Measurements from ENCODE around the gene TLCD3B. TPM values are rescaled to one million over a fixed set of nuclear protein-coding genes. Genes with fewer than 3 reads are reported as not detected.

Gene TLCD3B
- total RNA-seq, result 10 to 100 TPM in 1 of 2 donors, 1 to 10 TPM in 1; 3.4 to 14.1 TPM

GRCh38 chr16:30030841-30031413 is at the start of gene TLCD3B:
TLCD3B (minus strand) TSS chr16:30031271; CDS start chr16:30030527, 744 bp downstream.
- no peak within 1 kb of the TSS for H3K27ac Mint-ChIP-seq
- ATAC-seq, result no peak
- H3K36me3 Mint-ChIP-seq, result no peaks in the 10 kb centered on the region
- no peaks in the 10 kb centered on the region for H3K9me3 Mint-ChIP-seq
- DNase-seq (ENCODE audit: low spot score in 2 of 2), result no peak

- Mint-ChIP-seq H3K36me3 (peaks cover 27 to 33% of the 10 kb centered on the region in 2 donors), H3K27ac (no peak overlapping the region), H3K9me3 (no peaks in the 10 kb centered on the region)
- ATAC-seq (no peak), DNase-seq (ENCODE audit: low spot score in 2 of 2) (no peak)
Measured at GRCh38 chr16:30079480-30079879, 48.4 kb upstream of the TLCD3B start.

- H3K9me3 Mint-ChIP-seq, result no peaks in the 10 kb centered on the region
- no peak for DNase-seq (ENCODE audit: low spot score in 2 of 2)
- no peak for ATAC-seq
- no peak overlapping the region for H3K27ac Mint-ChIP-seq
- peaks cover 27 to 33% of the 10 kb centered on the region in 2 donors for H3K36me3 Mint-ChIP-seq
Measured at GRCh38 chr16:30078744-30079143, 47.7 kb upstream of the TLCD3B start.

- Mint-ChIP-seq H3K9me3 (no peaks in the 10 kb centered on the region), H3K36me3 (peaks cover 27 to 33% of the 10 kb centered on the region in 2 donors), H3K27ac (peak overlapping the region; percentile 23 to 91)
- no peak for DNase-seq (ENCODE audit: low spot score in 2 of 2)
- ATAC-seq, result peak in 1 of 2 donors; percentile 15
Measured at GRCh38 chr16:30077656-30078055, 46.6 kb upstream of the TLCD3B start.

- no peaks in the 10 kb centered on the region for H3K9me3 Mint-ChIP-seq
- ATAC-seq, result peak; percentile 9 to 10
- peaks cover 26 to 27% of the 10 kb centered on the region in 2 donors for H3K36me3 Mint-ChIP-seq
- no peak for DNase-seq (ENCODE audit: low spot score in 2 of 2)
- H3K27ac Mint-ChIP-seq, result peak overlapping the region; percentile 91 to 97
Measured at GRCh38 chr16:30076276-30076791, 45.3 kb upstream of the TLCD3B start.

GRCh38 chr16:30075503-30076275 is 44.6 kb upstream of the TLCD3B start, which contains the start of gene PPP4C:
PPP4C (plus strand) TSS chr16:30075994; CDS start chr16:30076378, 384 bp downstream.
- peak within 1 kb of the TSS; percentile 91 to 97 for H3K27ac Mint-ChIP-seq
- peak; percentile 91 to 93 for ATAC-seq
- peak; percentile 90 to 92 for DNase-seq (ENCODE audit: low spot score in 2 of 2)
- H3K36me3 Mint-ChIP-seq, result peaks cover 26 to 27% of the 10 kb centered on the region in 2 donors
- H3K9me3 Mint-ChIP-seq, result no peaks in the 10 kb centered on the region

- ATAC-seq (no peak), DNase-seq (ENCODE audit: low spot score in 2 of 2) (no peak)
- no peaks in the 10 kb centered on the region for H3K9me3 Mint-ChIP-seq
- peak overlapping the region in 1 of 2 donors; percentile 65 for H3K27ac Mint-ChIP-seq
- peaks cover 34 to 45% of the 10 kb centered on the region in 2 donors for H3K36me3 Mint-ChIP-seq
Measured at GRCh38 chr16:30070490-30070889, 39.4 kb upstream of the TLCD3B start.

GRCh38 chr16:30069611-30070462 is 38.8 kb upstream of the TLCD3B start:
- DNase-seq (ENCODE audit: low spot score in 2 of 2), result no peak
- H3K27ac Mint-ChIP-seq, result peak overlapping the region; percentile 41 to 85
- no peak for ATAC-seq
- H3K9me3 Mint-ChIP-seq, result no peaks in the 10 kb centered on the region
- H3K36me3 Mint-ChIP-seq, result peaks cover 38 to 50% of the 10 kb centered on the region in 2 donors

GRCh38 chr16:30068750-30069610 is 37.9 kb upstream of the TLCD3B start:
- DNase-seq (ENCODE audit: low spot score in 2 of 2) (peak in 1 of 2 donors; percentile 54), ATAC-seq (no peak)
- no peaks in the 10 kb centered on the region for H3K9me3 Mint-ChIP-seq
- peak overlapping the region; percentile 41 to 85 for H3K27ac Mint-ChIP-seq
- H3K36me3 Mint-ChIP-seq, result peaks cover 46 to 55% of the 10 kb centered on the region in 2 donors

GRCh38 chr16:30068333-30068732 is 37.3 kb upstream of the TLCD3B start:
- peak overlapping the region; percentile 20 to 91 for H3K27ac Mint-ChIP-seq
- no peaks in the 10 kb centered on the region for H3K9me3 Mint-ChIP-seq
- no peak for DNase-seq (ENCODE audit: low spot score in 2 of 2)
- ATAC-seq, result no peak
- peaks cover 49 to 58% of the 10 kb centered on the region in 2 donors for H3K36me3 Mint-ChIP-seq

GRCh38 chr16:30067584-30067916 is 36.5 kb upstream of the TLCD3B start:
- Mint-ChIP-seq H3K27ac (peak overlapping the region; percentile 92 to 98), H3K9me3 (no peaks in the 10 kb centered on the region), H3K36me3 (peaks cover 49 to 58% of the 10 kb centered on the region in 2 donors)
- ATAC-seq, result no peak
- no peak for DNase-seq (ENCODE audit: low spot score in 2 of 2)

GRCh38 chr16:30066761-30067583 is 35.9 kb upstream of the TLCD3B start:
- Mint-ChIP-seq H3K27ac (peak overlapping the region; percentile 92 to 98), H3K9me3 (no peaks in the 10 kb centered on the region), H3K36me3 (peaks cover 49 to 58% of the 10 kb centered on the region in 2 donors)
- no peak for ATAC-seq
- DNase-seq (ENCODE audit: low spot score in 2 of 2), result no peak

GRCh38 chr16:30065943-30066760 is 35.1 kb upstream of the TLCD3B start:
- peak overlapping the region; percentile 92 to 98 for H3K27ac Mint-ChIP-seq
- peak; percentile 34 to 61 for DNase-seq (ENCODE audit: low spot score in 2 of 2)
- H3K9me3 Mint-ChIP-seq, result no peaks in the 10 kb centered on the region
- peak in 1 of 2 donors; percentile 0 for ATAC-seq
- peaks cover 49 to 58% of the 10 kb centered on the region in 2 donors for H3K36me3 Mint-ChIP-seq

Data from activated naive CD4-positive, alpha-beta T cell treated with anti-CD3 and anti-CD28 coated beads, Interleukin-2, amount 50 U/mL, for 72 hours (primary cell).